Smooth muscle cell (in vitro differentiated cells): Measurements from ENCODE around the gene PLVAP. TPM values are rescaled to one million over a fixed set of nuclear protein-coding genes. Genes with fewer than 3 reads are reported as not detected.

Source experiments
- DNase-seq: peaks from one replicate; lab custom pipeline; 2025; ENCODE audit not compliant: unreplicated experiment; lab: John Stamatoyannopoulos, UW
- H2AFZ ChIP-seq: fragments of 200-600 bp; sonication (generic); 2 replicates; pipeline ENCODE4 v1.6.0; 2016; ENCODE audit warnings: antibody characterized with exemption, low read depth, mild to moderate bottlenecking
- H3F3A ChIP-seq: fragments of 200-600 bp; sonication (generic); 2 replicates; pipeline ENCODE4 v1.6.0; 2017; ENCODE audit warnings: antibody characterized with exemption, low read depth
- H3K27ac ChIP-seq: fragments of 200-600 bp; sonication (generic); 2 replicates; pipeline ENCODE4 v1.5.1; 2016; ENCODE audit warnings: low read depth, mild to moderate bottlenecking
- H3K27me3 ChIP-seq: fragments of 200-600 bp; sonication (generic); 2 replicates; pipeline ENCODE4 v1.6.1; 2016; ENCODE audit warnings: low read depth, mild to moderate bottlenecking
- H3K36me3 ChIP-seq: fragments of 200-600 bp; sonication (generic); 2 replicates; pipeline ENCODE4 v1.5.1; 2016; ENCODE audit warnings: low read depth
- H3K4me1 ChIP-seq: fragments of 200-600 bp; sonication (generic); 2 replicates; pipeline ENCODE4 v1.5.1; 2016; ENCODE audit warnings: low read depth
- H3K4me2 ChIP-seq: fragments of 200-600 bp; sonication (generic); 2 replicates; pipeline ENCODE4 v1.6.0; 2016; ENCODE audit warnings: mild to moderate bottlenecking
- H3K4me3 ChIP-seq: fragments of 200-600 bp; sonication (generic); 2 replicates; pipeline ENCODE4 v1.5.1; 2016; ENCODE audit warnings: mild to moderate bottlenecking
- H3K79me2 ChIP-seq: fragments of 200-600 bp; sonication (generic); 2 replicates; pipeline ENCODE4 v1.6.0; 2016; ENCODE audit warnings: low read depth, mild to moderate bottlenecking
- H3K9ac ChIP-seq: fragments of 200-600 bp; sonication (generic); 2 replicates; pipeline ENCODE4 v1.6.0; 2016; ENCODE audit warnings: low read depth
- H3K9me3 ChIP-seq: fragments of 200-600 bp; sonication (generic); replicated peaks from 2 replicates; pipeline ENCODE4 v1.5.1; 2016; ENCODE audit warnings: low read depth
- H4K20me1 ChIP-seq: fragments of 200-600 bp; sonication (generic); 2 replicates; pipeline ENCODE4 v1.6.0; 2016; ENCODE audit warnings: low read depth
- CTCF ChIP-seq: fragments of 200-600 bp; sonication (generic); IDR thresholded peaks from 2 replicates; pipeline ENCODE4 v1.5.1; 2017; ENCODE audit warnings: borderline replicate concordance, mild to moderate bottlenecking, antibody characterized with exemption; ENCODE audit not compliant: insufficient read depth, poor library complexity, severe bottlenecking
- WGBS: methylation state at CpG from one replicate; pipeline ENCODE4 v1.1.7; 2016; ENCODE audit warnings: low lambda C conversion rate; 5-methylcytosine and 5-hydroxymethylcytosine counted together
- polyA plus RNA-seq: library from polyadenylated mRNA; unstranded; fragments of >200 nt; fragmentation: Nextera tagmentation; extraction: Ambion mirVana; gene quantifications from 2 replicates; pipeline ENCODE4 v1.2.1, GENCODE V29; 2016
- total RNA-seq: library from RNA; depleted of rRNA; stranded (reverse); fragments of >200 nt; gene quantifications from 2 replicates; pipeline ENCODE4 v1.2.3, GENCODE V29; 2014

PLVAP gene
- total and polyA plus RNA-seq, 2 experiments from 2014 or later, result not detected

GRCh38 chr19:17332360-17332676 lies 44.8 kb downstream of the PLVAP start:
- no peaks in the 10 kb centered on the region for H3F3A ChIP-seq
- no peak overlapping the region for H3K4me3 ChIP-seq
- H3K4me2 ChIP-seq, result no peak overlapping the region
- no peaks in the 10 kb centered on the region for H3K36me3 ChIP-seq
- peaks cover 24% of the 10 kb centered on the region for H3K27me3 ChIP-seq
- 93% methylated on average over 8 of the region's 8 CpGs for WGBS
- H3K27ac ChIP-seq, result no peak overlapping the region
- no peaks in the 10 kb centered on the region for H3K79me2 ChIP-seq
- no peaks in the 10 kb centered on the region for H3K9me3 ChIP-seq
- DNase-seq, result no peak
- H4K20me1 ChIP-seq, result peaks cover 13% of the 10 kb centered on the region
- peaks cover 10% of the 10 kb centered on the region for H3K4me1 ChIP-seq
- no peak overlapping the region for H3K9ac ChIP-seq
- H2AFZ ChIP-seq, result no peak overlapping the region
- no peak for TF ChIP-seq CTCF

- H3K4me1 ChIP-seq, result peaks cover 20% of the 10 kb centered on the region
- H2AFZ ChIP-seq, result no peak overlapping the region
- no peaks in the 10 kb centered on the region for H3K36me3 ChIP-seq
- H3K4me3 ChIP-seq, result no peak overlapping the region
- no peaks in the 10 kb centered on the region for H3K9me3 ChIP-seq
- no peak overlapping the region for H3K4me2 ChIP-seq
- peaks cover 24% of the 10 kb centered on the region for H3K27me3 ChIP-seq
- H3K27ac ChIP-seq, result no peak overlapping the region
- DNase-seq, result no peak
- no peak overlapping the region for H3K9ac ChIP-seq
- no peak for TF ChIP-seq CTCF
- H3F3A ChIP-seq, result peaks cover 5% of the 10 kb centered on the region
- peaks cover 13% of the 10 kb centered on the region for H4K20me1 ChIP-seq
- WGBS, result 90% methylated on average over 13 of the region's 13 CpGs
- no peaks in the 10 kb centered on the region for H3K79me2 ChIP-seq
These were observed 46.0 kb downstream of the PLVAP start for GRCh38 chr19:17331045-17331558.

GRCh38 chr19:17330262-17331044 lies 46.7 kb downstream of the PLVAP start:
- Histone ChIP-seq H3K4me3 (no peak overlapping the region), H4K20me1 (peaks cover 13% of the 10 kb centered on the region), H3K4me1 (peaks cover 20% of the 10 kb centered on the region), H3K27ac (no peak overlapping the region), H2AFZ (no peak overlapping the region), H3K36me3 (no peaks in the 10 kb centered on the region), H3K27me3 (peaks cover 24% of the 10 kb centered on the region), H3K9me3 (no peaks in the 10 kb centered on the region), H3K9ac (no peak overlapping the region), H3K79me2 (no peaks in the 10 kb centered on the region), H3F3A (peaks cover 5% of the 10 kb centered on the region), H3K4me2 (no peak overlapping the region)
- DNase-seq, result no peak
- no peak for TF ChIP-seq CTCF
- 94% methylated on average over 24 of the region's 24 CpGs for WGBS
